Neural progenitor cell (in vitro differentiated cells): Measurements from ENCODE around the gene STAT4.

Experiments used
- EZH2 ChIP-seq: fragments of 200-600 bp; sonication (generic); IDR thresholded peaks from 2 replicates; pipeline ENCODE4 v1.6.1; 2017; ENCODE audit warnings: antibody characterized with exemption, mild to moderate bottlenecking, moderate library complexity
- TF ChIP-seq, protein P1 (sequence below): fragments of 200-600 bp; sonication (generic); IDR thresholded peaks from 2 replicates; pipeline ENCODE4 v1.5.1; 2017; ENCODE audit warnings: antibody characterized with exemption, mild to moderate bottlenecking

- no peak for TF ChIP-seq EZH2
- TF ChIP-seq, protein P1, sequence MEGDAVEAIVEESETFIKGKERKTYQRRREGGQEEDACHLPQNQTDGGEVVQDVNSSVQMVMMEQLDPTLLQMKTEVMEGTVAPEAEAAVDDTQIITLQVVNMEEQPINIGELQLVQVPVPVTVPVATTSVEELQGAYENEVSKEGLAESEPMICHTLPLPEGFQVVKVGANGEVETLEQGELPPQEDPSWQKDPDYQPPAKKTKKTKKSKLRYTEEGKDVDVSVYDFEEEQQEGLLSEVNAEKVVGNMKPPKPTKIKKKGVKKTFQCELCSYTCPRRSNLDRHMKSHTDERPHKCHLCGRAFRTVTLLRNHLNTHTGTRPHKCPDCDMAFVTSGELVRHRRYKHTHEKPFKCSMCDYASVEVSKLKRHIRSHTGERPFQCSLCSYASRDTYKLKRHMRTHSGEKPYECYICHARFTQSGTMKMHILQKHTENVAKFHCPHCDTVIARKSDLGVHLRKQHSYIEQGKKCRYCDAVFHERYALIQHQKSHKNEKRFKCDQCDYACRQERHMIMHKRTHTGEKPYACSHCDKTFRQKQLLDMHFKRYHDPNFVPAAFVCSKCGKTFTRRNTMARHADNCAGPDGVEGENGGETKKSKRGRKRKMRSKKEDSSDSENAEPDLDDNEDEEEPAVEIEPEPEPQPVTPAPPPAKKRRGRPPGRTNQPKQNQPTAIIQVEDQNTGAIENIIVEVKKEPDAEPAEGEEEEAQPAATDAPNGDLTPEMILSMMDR: no peak
These were observed 8.0 kb upstream of the STAT4 start for GRCh38 chr2:191158747-191159146.
